GM12892 (cell line): Measurements from ENCODE around the gene HTR4.
"Not testable (repeated sequence)": the region's sequence is repeated elsewhere in the genome, so short reads cannot be mapped to it uniquely, and the experiment has no call there.

Source experiments
- DNase-seq: peaks from one replicate; pipeline ENCODE4 v3.0.0; 2011; ENCODE audit not compliant: insufficient read length
- FAIRE-seq: peaks from 2 replicates; lab custom pipeline; 2011; peaks lifted over from hg19 to GRCh38; lab: Jason Lieb, UNC
- POLR2A ChIP-seq: IDR thresholded peaks from 2 replicates; pipeline ENCODE4 v1.6.1; 2011; ENCODE audit warnings: low read depth, low read length, control low read depth
- POLR2AphosphoS5 ChIP-seq: IDR thresholded peaks from 2 replicates; pipeline ENCODE4 v1.6.1; 2011; ENCODE audit warnings: low read depth, low read length, control low read depth
- TAF1 ChIP-seq: IDR thresholded peaks from 2 replicates; pipeline ENCODE4 v1.6.1; 2011; ENCODE audit warnings: low read depth, mild to moderate bottlenecking, control low read depth, low read length, borderline replicate concordance

The HTR4 gene

DNA sequence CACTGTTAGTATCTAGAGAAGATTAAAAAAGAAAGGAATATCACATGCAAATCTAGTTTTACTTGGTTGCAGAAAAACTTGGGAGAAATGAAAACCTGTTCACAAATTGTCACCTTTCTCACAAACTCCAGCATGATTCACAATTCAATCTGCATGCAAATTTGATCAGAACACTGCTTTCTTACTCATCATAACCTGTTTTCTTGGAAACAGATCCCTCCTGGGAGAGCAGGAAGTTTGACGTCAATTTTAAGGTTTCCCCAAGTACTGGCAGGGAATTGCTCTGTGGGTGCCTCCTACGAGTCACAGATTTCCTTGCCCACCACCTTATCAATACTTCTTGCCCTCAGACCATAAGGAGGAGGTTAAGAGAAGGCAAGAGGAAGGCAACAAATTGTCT, 30.2 kb upstream of the HTR4 start:
- DNase-seq (no peak), FAIRE-seq (no peak)
- TF ChIP-seq POLR2AphosphoS5 (no peak), POLR2A (no peak), TAF1 (no peak)

- FAIRE-seq (no peak), DNase-seq (no peak)
- TF ChIP-seq POLR2AphosphoS5 (no peak), POLR2A (no peak), TAF1 (no peak)
These were observed 29.3 kb upstream of the HTR4 start for GRCh38 chr5:148683651-148684050.

DNA sequence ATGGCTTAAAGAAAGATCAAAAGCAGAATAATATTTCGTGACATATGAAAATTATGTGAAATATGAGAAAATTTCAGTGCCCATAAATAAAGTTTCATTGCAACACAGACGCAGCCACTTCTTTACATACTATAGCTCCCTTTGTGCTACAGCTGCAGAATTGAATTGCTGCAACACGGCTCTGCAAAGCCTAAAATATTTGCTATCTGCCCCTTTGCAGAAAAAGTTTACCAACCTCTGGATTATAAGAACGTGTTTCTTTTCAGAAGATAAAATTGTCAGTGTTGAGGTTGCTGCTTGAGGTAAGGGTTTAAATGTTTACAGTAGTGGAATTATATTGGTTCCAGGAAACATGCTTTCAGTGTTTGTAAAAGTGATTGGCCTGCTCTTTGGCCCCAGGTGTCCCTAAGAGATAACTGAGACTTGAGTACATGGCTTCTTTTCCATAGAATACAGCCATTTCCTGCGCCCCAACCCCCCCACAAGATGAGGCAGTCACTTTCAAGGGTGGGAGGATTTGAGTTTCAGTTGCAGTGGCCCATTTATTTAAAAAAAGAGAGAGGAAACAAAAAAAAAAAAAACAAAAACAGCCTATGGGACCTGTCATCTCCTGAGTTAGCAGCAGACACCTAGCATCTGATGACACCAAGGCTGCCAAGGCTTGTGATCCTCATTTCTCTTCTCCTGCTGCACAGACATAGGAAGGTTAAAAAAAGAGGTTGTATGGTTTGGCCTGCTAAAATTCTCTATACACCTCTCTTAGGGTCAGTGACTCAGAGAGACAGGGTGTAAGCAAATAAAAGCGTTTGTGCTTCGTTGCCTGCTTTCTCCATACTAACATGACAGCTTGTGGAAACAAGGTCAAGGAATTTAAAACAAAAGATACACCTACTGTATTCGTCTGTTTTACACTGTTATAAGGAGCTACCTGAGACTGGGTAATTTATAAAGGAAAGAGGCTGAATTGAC, 28.0 kb upstream of the HTR4 start:
- TF ChIP-seq POLR2A (no peak), TAF1 (no peak), POLR2AphosphoS5 (no peak)
- no peak for FAIRE-seq

DNA sequence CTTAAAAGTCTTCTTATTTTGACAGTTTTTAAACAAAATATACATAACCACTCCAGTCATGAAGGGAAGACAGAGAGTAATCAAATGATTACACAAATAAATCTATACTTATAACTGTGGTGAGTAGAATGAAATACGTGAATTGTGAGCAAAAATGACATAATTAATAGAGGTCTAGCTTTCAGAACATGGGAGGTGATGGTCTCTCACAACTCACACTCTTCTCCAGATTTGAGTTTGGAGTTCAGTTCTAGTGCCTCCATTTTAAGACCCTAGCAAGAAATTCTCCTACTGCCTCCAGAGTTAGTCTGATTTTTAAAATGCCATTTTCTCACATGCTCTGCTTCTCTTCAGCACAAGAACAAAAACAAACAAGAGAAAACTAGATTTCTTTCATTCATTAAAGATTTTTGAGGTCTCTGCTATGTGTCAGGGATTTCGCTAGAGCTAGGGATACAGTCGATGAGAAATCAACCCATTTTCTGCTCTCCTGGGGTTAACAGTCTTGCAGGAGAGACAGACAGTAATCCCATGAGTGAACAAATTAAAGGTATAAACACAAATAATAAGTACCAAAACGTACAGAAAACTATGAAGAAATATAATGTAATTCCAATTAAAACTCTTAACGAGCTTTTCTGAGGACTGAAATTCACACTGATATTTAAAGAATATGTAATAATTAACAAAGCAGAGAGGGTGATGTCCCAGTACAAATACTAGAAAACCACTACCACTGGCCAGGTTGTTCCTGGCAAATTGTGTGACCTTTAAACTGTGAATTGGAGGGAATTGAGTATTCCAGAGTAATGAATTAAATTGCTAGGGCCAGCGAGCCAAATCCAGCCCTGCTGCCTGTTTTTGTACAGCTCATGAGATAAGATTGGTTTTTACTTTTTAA, 27.1 kb upstream of the HTR4 start:
- DNase-seq (no peak), FAIRE-seq (no peak)
- TF ChIP-seq TAF1 (no peak), POLR2AphosphoS5 (no peak), POLR2A (no peak)

More for the DNA sequence above, 28.0 kb upstream of the HTR4 start:
- no peak for DNase-seq

DNA sequence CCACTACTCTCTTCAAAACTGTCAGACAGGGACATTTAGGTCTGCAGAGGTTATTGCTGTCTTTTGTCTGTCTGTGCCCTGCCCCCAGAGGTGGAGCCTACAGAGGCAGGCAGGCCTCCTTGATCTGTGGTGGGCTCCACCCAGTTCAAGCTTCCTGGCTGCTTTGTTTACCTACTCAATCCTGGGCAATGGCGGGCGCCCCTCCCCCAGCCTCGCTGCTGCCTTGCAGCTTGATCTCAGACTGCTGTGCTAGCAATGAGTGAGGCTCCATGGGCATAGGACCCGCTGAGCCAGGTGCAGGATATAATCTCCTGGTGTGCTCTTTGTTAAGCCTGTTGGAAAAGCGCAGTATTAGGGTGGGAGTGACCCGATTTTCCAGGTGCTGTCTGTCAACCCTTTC, 19.4 kb upstream of the HTR4 start:
- DNase-seq, FAIRE-seq: not testable (repeated sequence)

GRCh38 chr5:148666353-148666752, 12.0 kb upstream of the HTR4 start:
- DNase-seq = no peak
- no peak for TF ChIP-seq TAF1
- no peak for TF ChIP-seq POLR2AphosphoS5
- no peak for TF ChIP-seq POLR2A
- FAIRE-seq = no peak

DNA sequence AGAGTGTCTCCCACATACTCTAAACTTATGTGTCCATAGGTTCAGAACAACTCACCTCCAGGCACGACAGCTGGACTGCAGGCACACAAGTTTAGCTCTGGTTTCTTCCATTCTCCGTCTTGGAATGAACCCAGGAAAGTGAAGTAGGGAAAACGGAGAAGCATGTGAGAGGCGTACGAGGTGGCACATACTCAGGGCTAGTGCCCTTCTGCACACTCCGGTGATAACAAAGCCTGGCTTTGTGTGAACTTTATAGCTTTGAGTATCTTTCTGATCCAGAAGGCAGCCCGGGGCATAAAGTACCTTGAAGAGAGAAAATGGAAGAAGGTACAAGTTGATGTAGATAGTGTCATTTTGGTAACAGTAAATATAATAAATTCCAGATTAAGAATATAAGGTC, 11.1 kb upstream of the HTR4 start:
- no peak for FAIRE-seq
- DNase-seq = no peak
- TF ChIP-seq POLR2AphosphoS5 = no peak
- no peak for TF ChIP-seq TAF1
- no peak for TF ChIP-seq POLR2A

DNA sequence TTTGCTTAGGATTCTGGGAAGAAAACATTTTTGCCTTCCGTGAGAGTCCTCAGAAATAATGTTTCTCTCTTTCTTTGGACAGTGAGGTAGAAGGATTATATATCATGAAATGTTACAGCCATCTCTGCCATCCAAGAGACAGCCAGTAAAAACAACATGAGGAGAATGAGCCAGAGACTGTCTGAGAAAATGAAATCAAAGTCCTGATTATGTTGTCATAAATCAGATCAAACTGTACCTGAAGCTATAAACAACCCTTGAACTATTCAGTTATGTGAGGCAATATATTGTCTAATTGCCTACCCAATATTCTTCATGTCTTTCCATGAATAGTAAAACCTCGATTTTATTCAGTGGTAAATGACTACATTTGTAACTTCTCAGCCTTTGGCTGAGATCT, 9.2 kb upstream of the HTR4 start:
- TF ChIP-seq TAF1 = no peak
- TF ChIP-seq POLR2AphosphoS5 = no peak
- no peak for TF ChIP-seq POLR2A
- DNase-seq (no peak), FAIRE-seq (no peak)

- TF ChIP-seq POLR2A (no peak), TAF1 (no peak), POLR2AphosphoS5 (no peak)
- DNase-seq (no peak), FAIRE-seq (no peak)
These were observed 6.0 kb upstream of the HTR4 start for GRCh38 chr5:148660346-148660660.

- TF ChIP-seq POLR2A (no peak), TAF1 (no peak), POLR2AphosphoS5 (no peak)
- no peak for FAIRE-seq
- DNase-seq = no peak
These were observed 5.5 kb upstream of the HTR4 start for GRCh38 chr5:148659641-148660345.

DNA sequence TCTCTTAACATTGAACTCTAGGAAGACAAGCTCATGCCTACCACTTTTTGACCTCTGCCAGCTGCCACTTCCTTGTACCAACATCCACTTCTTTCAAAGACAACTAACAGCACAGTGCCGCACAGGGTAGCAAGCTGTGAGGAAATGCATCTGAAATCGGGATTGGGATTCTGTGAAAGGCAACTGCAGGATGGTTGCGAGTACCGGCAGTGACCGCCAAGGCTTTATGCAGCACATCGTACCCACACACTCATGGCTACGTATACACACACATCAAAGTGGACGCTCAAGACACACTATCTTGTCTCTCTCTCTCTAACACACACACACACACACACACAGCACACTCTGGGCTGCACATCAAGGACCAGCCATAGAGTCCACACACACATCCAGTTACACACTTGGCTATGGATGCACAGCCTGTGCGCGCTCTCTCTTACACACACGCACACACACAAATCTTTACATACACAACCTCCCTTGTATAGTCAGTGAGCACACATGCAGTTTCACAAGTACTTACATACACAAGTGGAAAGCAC, 964 bp downstream of the HTR4 start:
- DNase-seq = no peak
- no peak for FAIRE-seq
- no peak for TF ChIP-seq POLR2AphosphoS5
- no peak for TF ChIP-seq TAF1
- no peak for TF ChIP-seq POLR2A
